Measurements from ENCODE around the gene PDGFRB.

Gene PDGFRB

DNA sequence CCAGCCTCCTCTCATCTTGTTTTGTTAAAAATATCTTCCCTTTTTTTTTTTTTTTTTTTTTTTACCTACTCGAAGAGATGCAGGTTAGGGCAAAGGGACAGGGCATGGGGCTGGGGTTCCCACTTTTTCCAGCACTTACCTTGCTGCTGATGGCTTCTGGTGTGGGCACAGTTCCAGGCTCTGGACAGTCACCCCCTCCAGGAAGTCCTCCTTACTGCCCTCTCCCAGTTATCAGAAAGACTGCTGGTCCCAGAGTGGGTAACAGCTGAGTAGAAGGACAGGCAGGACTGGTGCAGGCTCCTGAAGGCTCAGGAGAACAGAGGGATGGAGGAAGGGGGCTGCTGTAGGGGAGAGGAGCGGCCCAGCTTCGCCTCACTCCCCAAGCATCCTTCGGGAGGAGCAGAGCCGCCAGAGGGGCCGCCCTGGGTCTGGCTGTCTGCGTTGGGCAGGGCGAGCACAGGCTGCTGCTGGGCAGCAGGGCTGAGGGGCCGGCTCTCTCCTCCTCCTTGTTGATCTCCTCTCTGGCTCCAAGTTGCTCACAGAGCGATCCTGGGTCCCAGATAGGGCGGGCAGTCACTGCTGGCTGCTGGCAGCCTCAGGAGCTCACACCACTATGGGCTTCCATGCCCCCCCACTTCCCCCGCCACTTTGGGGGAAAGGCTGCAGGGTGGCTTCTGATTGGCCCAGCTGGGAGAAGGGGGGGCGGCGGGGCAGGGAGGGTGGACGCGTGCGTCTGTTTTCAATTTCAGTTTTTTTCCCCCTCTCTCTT, at the start of gene PDGFRB:
PDGFRB (minus strand) TSS at position 588 of the 769 bp plus-strand sequence. CDS start 18,798 bp downstream, outside the sequence.
- DNase-seq (ENCODE audit: low read depth in 2 of 2): no peak

DNA sequence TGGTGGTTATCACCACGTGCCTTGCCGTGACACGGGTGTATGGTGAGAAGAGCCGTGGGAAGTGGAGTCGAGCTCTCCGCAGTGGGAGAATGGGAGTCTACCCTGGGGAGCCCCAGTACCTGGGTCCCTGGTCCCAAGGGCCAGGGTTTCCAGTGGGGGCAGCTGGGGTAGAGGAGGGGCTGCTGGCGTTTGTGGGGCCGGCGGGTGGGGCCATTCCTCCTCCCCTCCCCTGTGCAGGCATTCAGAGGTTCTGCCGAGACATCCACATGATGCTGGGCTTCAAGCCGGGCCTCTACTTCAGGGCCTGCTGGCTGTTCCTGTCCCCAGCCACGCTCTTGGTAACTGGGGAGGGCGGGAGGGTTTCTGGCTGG, 48.9 kb upstream of the PDGFRB start:
- DNase-seq (ENCODE audit: low read depth in 2 of 2): no peak

DNA sequence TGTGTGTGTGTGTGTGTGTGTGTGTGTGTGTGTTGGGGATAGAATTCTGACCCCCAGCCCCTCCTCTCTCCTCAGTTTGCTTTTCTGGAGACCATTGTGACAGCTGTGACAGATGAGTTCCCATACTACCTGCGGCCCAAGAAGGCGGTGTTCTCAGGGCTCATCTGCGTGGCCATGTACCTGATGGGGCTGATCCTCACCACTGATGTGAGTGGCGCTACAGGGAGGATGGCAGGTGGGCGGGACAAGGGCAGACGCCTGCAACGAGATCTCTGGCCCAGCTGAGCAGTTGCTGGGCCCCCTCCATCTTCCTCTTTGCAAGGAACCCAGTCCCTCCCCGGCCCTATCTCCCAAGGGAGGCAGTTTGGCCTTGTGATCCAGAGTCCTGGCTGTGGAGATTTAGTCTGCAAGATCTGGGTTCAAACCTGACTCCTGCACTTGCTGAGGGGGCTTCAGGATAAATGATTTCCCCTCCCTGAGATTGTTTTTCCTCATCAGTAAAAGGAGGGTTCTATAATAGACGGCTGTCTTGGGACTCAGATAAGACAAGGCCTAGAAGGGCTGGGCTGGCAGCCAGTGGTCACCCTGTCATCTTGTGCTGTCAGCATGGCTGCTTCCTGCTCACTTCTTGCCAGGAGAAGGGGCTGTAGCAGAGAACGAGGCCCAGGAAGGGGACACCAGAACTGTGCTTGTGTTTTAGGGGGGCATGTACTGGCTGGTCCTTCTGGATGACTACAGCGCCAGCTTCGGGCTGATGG, 48.4 kb upstream of the PDGFRB start:
- DNase-seq (ENCODE audit: low read depth in 2 of 2): no peak

DNA sequence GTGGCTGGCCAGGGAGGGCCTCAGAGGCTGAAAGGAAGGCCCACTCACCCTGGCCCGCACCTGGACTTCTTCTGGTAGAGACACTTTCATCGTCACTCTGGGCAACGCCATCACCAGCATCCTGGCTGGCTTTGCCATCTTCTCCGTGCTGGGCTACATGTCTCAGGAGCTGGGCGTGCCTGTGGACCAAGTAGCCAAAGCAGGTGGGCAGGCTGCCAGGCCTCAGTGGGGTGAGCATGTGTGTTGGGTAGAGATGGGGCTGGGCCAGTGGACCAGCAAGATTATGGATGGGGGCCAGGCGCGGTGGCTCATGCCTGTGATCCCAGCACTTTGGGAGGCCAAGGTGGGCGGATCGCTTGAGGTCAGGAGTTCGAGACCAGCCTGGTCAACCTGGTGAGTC, 46.9 kb upstream of the PDGFRB start:
- no peak for DNase-seq (ENCODE audit: low read depth in 2 of 2)

DNA sequence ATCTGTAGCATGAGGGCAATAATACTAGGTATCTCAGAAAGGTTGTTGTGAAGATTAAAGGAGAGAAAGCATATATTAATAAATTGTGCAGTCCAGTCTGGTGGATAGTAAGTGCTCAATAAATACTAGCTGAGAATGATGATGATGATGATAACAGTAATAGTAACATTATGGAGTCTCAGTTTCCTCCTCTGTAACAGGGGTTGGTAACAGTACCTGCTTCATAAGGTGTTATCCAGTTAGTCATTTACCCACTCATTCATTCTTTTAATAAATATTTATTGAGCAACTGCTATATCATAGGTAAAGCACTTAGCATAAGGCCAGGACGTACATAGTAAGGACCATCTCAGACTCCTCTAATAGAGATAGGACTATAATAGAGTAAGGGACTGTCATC, 41.8 kb upstream of the PDGFRB start:
- DNase-seq (ENCODE audit: low read depth in 2 of 2): no peak

DNA sequence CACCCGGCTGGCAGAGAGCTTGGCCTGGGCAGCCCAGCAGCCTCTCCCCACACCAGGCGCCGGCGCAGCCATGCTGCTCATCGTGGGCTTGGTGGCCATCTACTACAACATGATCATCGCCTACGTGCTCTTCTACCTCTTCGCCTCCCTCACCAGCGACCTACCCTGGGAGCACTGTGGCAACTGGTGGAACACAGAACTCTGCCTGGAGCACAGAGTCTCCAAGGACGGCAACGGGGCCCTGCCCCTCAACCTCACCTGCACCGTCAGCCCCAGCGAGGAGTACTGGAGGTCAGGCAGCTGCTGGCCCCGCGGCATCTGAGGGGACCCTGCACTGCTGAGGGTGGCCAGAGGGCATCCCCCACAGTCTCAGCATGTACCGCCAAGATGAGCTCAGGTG, 41.3 kb upstream of the PDGFRB start:
- DNase-seq (ENCODE audit: low read depth in 2 of 2): no peak

DNA sequence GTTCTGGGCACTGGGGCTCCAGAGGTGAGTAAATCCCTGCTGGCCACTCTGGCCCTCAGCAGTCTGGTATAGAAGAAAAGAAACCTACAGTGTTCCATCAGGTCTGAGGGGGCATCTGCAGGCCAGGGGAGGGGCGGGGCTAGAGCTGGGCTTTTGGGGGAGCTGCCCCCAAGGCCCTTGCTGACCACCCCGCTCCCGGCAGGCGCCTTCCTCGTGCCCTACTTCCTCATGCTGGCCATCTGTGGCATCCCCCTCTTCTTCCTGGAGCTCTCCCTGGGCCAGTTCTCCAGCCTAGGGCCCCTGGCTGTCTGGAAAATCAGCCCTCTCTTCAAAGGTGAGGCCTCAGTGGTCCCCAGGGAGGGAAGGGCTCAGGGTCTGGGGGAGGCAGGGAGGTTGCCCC, 40.9 kb upstream of the PDGFRB start:
- DNase-seq (ENCODE audit: low read depth in 2 of 2): no peak

DNA sequence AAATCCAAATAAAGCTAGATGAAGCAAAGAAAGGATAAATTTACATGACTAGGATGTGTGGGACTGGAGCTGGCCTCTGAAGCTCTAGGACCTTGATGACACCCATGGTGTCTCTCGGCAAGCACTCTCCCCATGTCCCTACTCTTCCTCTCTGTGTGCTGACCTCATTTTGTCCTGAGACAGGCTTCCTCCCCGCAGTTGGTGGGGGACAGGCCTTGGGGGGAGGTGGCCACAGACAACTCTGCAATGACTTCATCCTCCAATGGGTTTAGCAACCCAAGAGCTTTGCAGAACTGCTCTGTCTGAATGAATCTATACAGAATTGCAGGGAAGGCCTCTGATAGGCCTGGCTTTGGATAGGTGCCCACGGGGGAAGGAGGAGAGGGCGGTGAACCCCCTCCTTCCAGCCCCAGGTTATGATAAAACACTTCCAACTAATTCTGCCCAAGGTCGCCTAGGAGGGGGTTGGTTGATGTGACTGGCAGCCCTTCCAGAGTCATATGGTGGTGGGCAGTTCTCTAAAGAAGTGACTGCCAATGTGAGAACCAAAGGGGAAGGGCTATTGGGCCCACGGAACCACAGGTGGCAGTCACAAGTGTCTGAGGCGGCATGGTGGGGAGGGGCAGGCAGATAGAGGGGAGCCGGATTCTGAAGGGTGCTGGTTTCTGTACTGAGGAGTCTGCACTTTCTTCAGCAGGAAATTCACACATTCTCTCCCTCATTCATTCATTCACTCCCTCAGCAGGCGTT, 40.3 kb upstream of the PDGFRB start:
- DNase-seq (ENCODE audit: low read depth in 2 of 2): no peak

DNA sequence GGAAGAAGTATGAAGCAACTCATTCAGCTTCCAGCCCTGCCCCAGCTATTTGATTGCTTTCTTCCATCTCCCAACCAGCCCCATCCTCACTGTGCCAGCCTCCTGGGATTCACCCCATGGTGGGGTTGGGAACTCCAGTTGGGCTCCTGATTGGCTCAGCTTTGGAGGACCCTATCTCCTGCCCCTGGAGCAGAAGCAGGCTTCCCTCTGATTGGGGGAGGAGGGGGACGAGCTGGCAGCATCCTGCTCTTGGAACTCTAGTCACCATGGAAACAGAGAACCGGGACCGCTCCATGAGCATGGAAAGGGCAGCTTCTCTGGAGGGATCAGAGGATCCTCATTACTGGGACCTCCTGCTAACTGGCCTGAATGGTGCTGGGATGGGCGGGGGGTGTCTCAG, 36.8 kb upstream of the PDGFRB start:
- DNase-seq (ENCODE audit: low read depth in 2 of 2): no peak

DNA sequence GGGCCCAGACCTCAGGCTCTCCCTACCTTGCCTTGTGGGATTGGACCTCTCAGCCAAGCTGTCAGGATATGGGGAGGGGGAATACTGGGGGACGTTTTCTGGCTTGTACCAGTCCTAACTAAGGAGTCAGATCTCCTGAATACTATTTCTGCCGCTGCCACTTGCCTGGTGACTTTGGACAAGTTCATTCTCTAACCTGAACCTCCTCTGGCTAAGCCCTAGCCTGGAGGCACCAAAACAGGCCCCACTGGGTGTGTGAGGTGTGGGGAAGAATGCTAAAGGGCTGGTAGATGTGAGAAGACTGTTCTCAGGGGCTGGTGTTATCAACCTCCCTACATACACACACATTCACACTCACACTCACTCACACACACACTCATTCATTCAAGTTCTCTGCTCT, 35.3 kb upstream of the PDGFRB start:
- no peak for DNase-seq (ENCODE audit: low read depth in 2 of 2)

DNA sequence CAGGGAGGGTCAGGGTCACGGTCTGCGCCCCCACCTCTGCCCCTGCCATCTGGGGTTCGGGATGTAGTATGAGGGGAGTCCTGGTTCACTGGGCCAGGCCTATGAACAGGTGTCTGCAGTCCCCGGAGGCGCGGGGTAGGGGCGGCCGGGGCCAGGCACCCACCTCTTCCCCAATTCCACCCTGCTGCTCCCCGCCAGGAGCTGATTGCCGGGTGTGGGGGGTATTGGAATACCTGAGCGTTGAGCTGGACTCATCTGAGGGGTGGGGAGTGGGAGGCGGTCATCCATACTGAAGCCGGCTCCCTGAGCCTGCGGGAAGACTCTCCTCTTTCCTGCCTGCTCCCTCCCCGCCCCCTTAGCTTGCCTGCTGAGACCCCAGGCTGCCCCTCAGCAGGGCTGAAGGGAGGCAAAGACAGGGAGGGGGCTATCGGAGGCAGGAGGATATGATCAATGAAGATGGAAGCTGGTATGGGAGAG, 34.9 kb upstream of the PDGFRB start:
- DNase-seq (ENCODE audit: low read depth in 2 of 2): no peak

DNA sequence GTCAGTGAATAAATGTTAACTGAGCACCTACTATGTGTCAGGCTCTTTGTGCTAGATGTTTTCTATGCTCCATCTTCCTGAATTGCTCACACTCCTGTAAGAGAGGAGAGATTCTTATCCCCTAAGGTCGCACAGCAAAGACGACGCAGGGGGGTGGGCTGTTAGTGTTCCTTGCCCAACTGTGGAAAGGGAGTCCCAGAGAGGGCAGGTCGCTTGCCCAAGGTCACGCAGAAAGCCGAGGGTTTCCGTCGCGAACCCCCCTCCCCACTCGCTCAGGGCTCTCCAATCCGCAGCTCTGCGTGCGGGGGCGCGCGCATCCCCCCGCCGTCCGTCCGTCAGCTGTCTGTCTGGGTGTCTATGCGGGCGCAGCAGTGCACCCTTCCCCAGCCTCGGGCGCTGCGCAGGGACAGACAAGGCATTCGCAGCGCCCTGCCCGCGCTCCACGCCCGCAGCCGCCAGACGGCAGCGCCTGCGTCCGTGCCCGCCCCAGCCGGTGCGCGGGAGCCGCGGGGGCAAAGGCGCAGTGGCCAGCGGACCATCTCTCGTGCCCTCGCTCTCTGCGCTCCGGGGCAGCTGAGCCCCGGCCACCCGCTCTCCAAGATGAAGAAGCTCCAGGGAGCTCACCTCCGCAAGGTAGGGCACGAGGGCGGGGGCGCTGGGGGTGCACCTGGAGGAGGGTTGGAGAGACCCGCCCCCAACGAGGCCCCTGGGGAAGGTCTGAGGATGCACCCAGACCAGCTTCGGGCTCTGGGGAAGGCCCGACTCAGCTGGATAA, 34.3 kb upstream of the PDGFRB start, which contains the start of gene SLC6A7:
SLC6A7 (plus strand) TSS at position 335 of the 775 bp plus-strand sequence; CDS start at position 601, 266 bp downstream.
- DNase-seq (ENCODE audit: low read depth in 2 of 2): no peak

DNA sequence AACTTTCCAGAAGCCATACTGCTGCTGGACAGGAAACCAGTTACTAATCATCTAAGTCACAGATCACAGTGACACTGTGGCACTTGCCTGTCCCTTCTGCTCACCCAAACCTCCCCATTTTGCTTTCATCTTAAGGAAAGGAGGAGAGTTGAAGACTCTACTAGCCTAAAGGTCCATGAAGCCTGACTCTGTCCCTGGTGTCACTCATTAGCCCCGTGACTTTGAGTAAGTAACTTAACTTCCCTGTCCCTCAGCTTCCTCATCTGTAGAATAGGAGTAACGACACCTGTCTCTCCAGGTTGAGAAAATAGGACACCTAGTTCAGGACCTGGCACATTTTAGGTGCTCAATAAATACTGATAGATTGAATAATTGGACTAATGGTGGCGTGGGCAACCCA, 33.7 kb upstream of the PDGFRB start:
- DNase-seq (ENCODE audit: low read depth in 2 of 2): no peak

DNA sequence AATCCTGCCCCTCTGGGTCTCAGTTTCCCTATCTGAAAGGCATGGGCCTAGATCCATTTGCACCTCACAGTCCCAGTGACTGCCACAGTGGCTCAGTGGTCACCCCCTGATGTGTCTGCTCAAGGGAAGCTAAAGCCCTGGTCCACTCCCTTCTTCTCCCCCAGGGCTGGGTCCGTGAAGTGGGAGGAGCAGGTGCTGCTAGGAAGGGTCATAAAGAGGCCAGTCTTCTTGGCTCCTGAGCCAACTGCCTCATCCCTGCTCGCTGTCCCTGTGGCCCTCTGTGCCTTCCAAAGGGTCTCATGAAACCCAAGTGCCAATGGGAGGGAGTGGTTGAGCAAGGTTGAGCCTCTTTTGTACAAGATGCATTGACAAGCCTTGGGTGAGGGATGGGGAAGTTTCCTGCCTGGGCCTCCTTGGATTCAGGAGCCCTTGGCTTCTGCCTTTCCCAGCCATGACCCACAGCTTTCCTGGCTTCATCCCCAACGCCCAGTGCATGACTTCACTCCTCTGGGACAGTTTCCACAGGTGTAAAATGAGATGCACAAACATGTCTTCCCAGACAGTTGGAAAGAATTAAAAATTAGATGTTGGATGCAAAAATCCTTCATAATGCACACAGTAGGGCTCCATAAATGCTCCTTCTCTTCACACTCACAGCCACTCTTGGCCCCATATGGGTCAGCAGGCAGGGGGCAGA, 32.6 kb upstream of the PDGFRB start:
- DNase-seq (ENCODE audit: low read depth in 2 of 2): no peak

DNA sequence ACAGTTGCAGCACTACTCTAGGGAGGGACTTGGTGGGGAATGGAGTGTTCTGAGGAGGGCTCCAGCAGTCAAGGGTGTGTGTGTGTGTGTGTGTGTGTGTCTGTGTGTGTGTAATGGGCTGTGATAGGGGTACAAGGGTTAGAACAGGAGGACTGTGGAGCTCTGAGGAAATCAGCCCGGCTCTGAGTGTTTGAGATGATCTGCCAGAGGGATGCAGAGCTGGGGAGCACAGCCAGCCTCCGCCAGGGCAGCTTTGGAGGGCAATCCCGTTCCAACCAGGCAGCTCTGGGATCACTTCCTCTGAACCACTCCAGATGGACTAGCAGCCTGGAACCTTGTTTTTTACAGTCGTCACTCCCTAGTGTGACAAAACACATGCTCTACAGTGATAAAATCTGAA, 31.3 kb upstream of the PDGFRB start:
- no peak for DNase-seq (ENCODE audit: low read depth in 2 of 2)

DNA sequence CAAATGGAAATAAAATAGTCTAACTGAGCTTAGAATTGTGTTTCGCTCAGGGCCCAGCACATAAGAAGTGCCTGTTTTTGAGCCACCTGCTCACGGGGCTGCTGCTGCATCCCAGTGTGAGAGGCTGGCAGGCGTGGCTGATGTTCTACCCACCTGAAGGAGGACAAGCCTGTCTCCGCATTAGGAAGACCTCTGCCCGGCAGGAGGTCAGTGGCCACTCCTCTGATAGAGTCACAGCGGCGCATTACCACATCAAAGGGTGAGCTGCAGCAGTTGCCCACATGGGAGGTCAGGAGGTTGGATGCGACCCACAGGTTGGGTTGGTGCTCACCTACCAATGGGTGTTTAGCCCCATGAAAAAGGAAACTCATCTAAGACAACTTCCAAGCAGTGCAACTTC, 30.5 kb upstream of the PDGFRB start:
- no peak for DNase-seq (ENCODE audit: low read depth in 2 of 2)

DNA sequence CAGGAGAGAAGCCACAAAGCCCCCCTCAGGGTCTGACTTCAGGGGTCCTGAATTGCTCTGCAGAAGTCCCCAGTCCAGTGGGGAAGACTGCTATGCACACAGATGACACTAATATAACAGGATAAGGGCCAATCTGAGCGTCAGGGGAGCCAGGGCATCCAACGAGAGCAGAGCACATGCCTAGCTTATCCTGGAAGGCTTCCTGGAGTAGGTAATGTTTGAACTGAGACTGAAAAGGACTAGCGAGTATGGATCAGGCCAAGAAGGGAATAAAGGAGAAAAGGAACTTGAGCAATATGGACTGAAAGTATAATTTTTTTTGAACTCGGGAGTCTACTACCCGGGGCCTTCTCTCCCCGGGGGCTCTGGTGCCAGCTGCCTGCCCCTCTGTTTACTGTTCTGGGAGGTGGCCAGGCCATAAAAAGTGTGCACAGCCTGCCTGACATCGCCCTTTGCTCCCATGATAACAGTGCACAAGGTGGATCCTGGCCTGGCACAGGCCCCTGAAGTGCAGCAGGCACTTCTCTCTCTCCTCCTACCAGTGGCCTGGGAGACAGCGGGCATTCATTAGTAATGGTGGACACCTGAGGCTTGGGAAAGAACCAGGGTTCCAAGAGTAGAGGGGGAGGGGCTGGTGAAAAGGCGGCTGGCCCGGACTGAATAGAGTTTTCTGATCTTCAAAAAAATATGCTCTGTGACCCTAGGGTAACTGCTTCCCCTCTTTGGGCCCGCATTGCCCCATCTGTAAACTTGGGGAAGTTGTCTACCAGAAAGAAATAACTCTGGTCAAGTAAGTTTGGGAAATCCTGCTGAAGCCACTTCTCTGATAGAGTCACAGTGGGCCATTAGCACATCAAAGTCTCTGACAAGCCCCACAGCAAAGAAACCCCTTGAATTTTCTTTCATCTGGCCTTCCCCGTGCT, 29.6 kb upstream of the PDGFRB start:
- DNase-seq (ENCODE audit: low read depth in 2 of 2): no peak

DNA sequence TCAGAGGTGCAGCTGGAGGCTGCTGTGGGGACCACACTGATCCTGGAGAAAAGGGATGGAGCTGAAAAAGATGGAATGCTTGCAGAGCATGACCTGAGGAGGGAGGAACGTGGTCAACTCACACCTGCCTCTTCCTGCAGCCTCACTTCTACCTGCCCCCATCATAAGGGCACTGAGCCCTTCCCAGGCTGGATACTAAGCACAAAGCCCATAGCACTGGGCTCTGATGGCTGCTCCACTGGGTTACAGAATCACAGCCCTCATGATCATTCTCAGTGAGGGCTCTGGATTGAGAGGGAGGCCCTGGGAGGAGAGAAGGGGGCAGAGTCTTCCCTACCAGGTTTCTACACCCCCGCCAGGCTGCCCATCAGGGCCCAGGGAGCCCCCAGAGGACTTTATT, 28.4 kb upstream of the PDGFRB start:
- no peak for DNase-seq (ENCODE audit: low read depth in 2 of 2)

DNA sequence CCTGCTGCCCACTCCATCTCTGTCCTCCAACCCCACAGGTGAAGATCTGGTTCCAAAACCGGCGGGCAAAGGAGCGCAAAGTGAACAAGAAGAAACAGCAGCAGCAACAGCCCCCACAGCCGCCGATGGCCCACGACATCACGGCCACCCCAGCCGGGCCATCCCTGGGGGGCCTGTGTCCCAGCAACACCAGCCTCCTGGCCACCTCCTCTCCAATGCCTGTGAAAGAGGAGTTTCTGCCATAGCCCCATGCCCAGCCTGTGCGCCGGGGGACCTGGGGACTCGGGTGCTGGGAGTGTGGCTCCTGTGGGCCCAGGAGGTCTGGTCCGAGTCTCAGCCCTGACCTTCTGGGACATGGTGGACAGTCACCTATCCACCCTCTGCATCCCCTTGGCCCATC, 27.8 kb upstream of the PDGFRB start:
- no peak for DNase-seq (ENCODE audit: low read depth in 2 of 2)

DNA sequence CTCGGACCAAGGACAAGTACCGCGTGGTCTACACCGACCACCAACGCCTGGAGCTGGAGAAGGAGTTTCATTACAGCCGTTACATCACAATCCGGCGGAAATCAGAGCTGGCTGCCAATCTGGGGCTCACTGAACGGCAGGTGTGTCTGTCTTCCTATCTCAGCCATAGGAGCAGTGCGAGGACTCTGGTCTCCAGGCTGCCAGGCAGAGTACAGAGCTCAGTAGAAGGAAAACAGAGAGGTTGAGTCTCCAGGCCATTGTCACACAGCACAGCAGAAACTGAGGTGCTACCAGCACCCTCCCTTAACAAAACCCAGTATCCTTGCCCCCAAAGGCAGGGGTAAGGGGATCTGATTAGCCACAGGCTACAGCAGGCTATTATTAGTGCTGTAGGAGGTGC, 27.1 kb upstream of the PDGFRB start:
- no peak for DNase-seq (ENCODE audit: low read depth in 2 of 2)
